A549 treated with Mapracorat at 1 μM for 4 hours (cell line): ENCODE results near the gene SGCD. TPM values are rescaled to one million over a fixed set of nuclear protein-coding genes. Genes with fewer than 3 reads are reported as not detected.

Source experiments
- total RNA-seq: library from RNA; stranded (reverse); fragments of 200-300 nt; extraction: Qiagen RNA extraction; gene quantifications from 5 replicates; pipeline ENCODE4 v1.2.3, GENCODE V29; 2022

Gene SGCD
- 3.4 to 4.8 TPM (median 4.6 TPM) in 5 replicates for total RNA-seq

DNA sequence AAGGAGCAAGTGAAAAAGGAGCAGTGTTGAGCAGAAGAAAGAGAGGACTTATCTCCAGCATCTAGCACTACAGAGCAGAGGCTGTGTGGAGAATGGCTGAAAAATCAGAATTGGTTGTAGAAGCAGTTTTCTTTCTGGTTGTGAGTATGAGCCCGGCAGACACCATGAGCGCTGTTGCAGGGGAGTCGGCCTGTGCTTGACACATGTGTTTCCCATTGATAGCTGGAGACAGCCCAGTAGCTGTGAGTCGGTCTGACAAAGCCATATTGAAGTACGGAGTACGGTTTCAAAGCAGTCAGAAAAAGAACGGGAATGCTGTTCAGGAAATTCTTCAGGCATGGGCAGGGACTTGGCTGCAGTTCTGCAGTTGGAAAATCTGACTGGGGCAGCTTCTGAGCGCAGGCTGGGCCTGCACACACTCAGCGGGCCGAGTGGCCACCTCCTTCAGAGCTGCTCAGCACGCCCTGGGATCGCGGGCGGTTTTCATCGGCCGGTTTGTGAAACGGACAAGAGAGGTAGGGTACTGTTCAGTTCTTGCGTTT is at the start of gene SGCD:
TSS of gene SGCD (plus strand) at position 447 of the 542 bp plus-strand sequence.

